Measurements from ENCODE around the gene TPM2.
A peak's percentile ranks its signal among the peaks of the same experiment; 100 is the strongest.
"Not testable (repeated sequence)": the region's sequence is repeated elsewhere in the genome, so short reads cannot be mapped to it uniquely, and the experiment has no call there.

Gene TPM2

GRCh38 chr9:35649431-35650340 is 40.0 kb downstream of the TPM2 start:
- peak overlapping the region; percentile 66 for H3K27ac ChIP-seq (ENCODE audit: low read length)
- peak overlapping the region; percentile 99 for H3K4me2 ChIP-seq (ENCODE audit: low read length)
- H4K20me1 ChIP-seq (ENCODE audit: insufficient read depth, low read length) = no peaks in the 10 kb centered on the region
- H2AFZ ChIP-seq (ENCODE audit: low read depth, low read length) = peak overlapping the region; percentile 73
- H3K4me1 ChIP-seq (ENCODE audit: low read length) = peaks cover 59% of the 10 kb centered on the region
- H3K9me3 ChIP-seq (ENCODE audit: insufficient read depth, low read length) = no peaks in the 10 kb centered on the region
- TF ChIP-seq CTCF (IDR thresholded peaks at IDR 0.05; ENCODE audit: low read depth, low read length) (no peak), EZH2phosphoT487 (IDR thresholded peaks at IDR 0.05; ENCODE audit: low read depth) (no peak)
- peak overlapping the region; percentile 88 for H3K4me3 ChIP-seq (ENCODE audit: low read length)
- peak overlapping the region; percentile 89 for H3K9ac ChIP-seq (ENCODE audit: low read length)
- H3K36me3 ChIP-seq (replicated peaks; ENCODE audit: low read depth, low read length) = no peaks in the 10 kb centered on the region
- no peaks in the 10 kb centered on the region for H3K27me3 ChIP-seq (ENCODE audit: low read depth, low read length)
- peaks cover 10% of the 10 kb centered on the region for H3K79me2 ChIP-seq (ENCODE audit: low read length)

GRCh38 chr9:35646533-35647265 is 43.0 kb downstream of the TPM2 start:
- H3K79me2 ChIP-seq (ENCODE audit: low read length) = peaks cover 10% of the 10 kb centered on the region
- peak overlapping the region; percentile 35 for H3K27ac ChIP-seq (ENCODE audit: low read length)
- H2AFZ ChIP-seq (ENCODE audit: low read depth, low read length) = peak overlapping the region; percentile 79

GRCh38 chr9:35646153-35646532 is 43.6 kb downstream of the TPM2 start:
- Histone ChIP-seq H4K20me1 (ENCODE audit: insufficient read depth, low read length) (no peaks in the 10 kb centered on the region), H3K27me3 (ENCODE audit: low read depth, low read length) (no peaks in the 10 kb centered on the region), H3K36me3 (replicated peaks; ENCODE audit: low read depth, low read length) (peaks cover 3% of the 10 kb centered on the region), H3K9me3 (ENCODE audit: insufficient read depth, low read length) (no peaks in the 10 kb centered on the region), H3K4me3 (ENCODE audit: low read length) (peak overlapping the region; percentile 83), H3K27ac (ENCODE audit: low read length) (peak overlapping the region; percentile 35), H3K4me2 (ENCODE audit: low read length) (peak overlapping the region; percentile 96), H3K79me2 (ENCODE audit: low read length) (peaks cover 10% of the 10 kb centered on the region), H3K4me1 (ENCODE audit: low read length) (peaks cover 45% of the 10 kb centered on the region), H2AFZ (ENCODE audit: low read depth, low read length) (peak overlapping the region; percentile 79; the same call in 1 of the 2 replicates), H3K9ac (ENCODE audit: low read length) (peak overlapping the region; percentile 72)
- TF ChIP-seq CTCF (IDR thresholded peaks at IDR 0.05; ENCODE audit: low read depth, low read length) (no peak), EZH2phosphoT487 (IDR thresholded peaks at IDR 0.05; ENCODE audit: low read depth) (no peak)

More at GRCh38 chr9:35646533-35647265, 43.0 kb downstream of the TPM2 start:
- Histone ChIP-seq H3K4me1 (ENCODE audit: low read length) (peaks cover 50% of the 10 kb centered on the region), H3K9ac (ENCODE audit: low read length) (peak overlapping the region; percentile 72), H3K4me3 (ENCODE audit: low read length) (peak overlapping the region; percentile 83), H3K36me3 (replicated peaks; ENCODE audit: low read depth, low read length) (peaks cover 3% of the 10 kb centered on the region), H3K27me3 (ENCODE audit: low read depth, low read length) (no peaks in the 10 kb centered on the region), H3K4me2 (ENCODE audit: low read length) (peak overlapping the region; percentile 96), H4K20me1 (ENCODE audit: insufficient read depth, low read length) (no peaks in the 10 kb centered on the region), H3K9me3 (ENCODE audit: insufficient read depth, low read length) (no peaks in the 10 kb centered on the region)
- peak; percentile 75 for TF ChIP-seq CTCF (IDR thresholded peaks at IDR 0.05; ENCODE audit: low read depth, low read length)
- no peak for TF ChIP-seq EZH2phosphoT487 (IDR thresholded peaks at IDR 0.05; ENCODE audit: low read depth)

- not testable (repeated sequence) for H3K79me2 ChIP-seq (ENCODE audit: low read length); H3K36me3 ChIP-seq (replicated peaks; ENCODE audit: low read depth, low read length); H3K27me3 ChIP-seq (ENCODE audit: low read depth, low read length); H3K27ac ChIP-seq (ENCODE audit: low read length); H3K9me3 ChIP-seq (ENCODE audit: insufficient read depth, low read length); H4K20me1 ChIP-seq (ENCODE audit: insufficient read depth, low read length); H2AFZ ChIP-seq (ENCODE audit: low read depth, low read length)
- H3K4me1 ChIP-seq (ENCODE audit: low read length) = peaks cover 41% of the 10 kb centered on the region
- peak overlapping the region; percentile 83 for H3K4me3 ChIP-seq (ENCODE audit: low read length)
- peak overlapping the region; percentile 72 for H3K9ac ChIP-seq (ENCODE audit: low read length)
- H3K4me2 ChIP-seq (ENCODE audit: low read length) = peak overlapping the region; percentile 96
These were observed 44.0 kb downstream of the TPM2 start for GRCh38 chr9:35645736-35646135.

Measured in OCI-LY3 (cell line).